ENCODE data around the gene FOXN3.

Gene FOXN3

DNA sequence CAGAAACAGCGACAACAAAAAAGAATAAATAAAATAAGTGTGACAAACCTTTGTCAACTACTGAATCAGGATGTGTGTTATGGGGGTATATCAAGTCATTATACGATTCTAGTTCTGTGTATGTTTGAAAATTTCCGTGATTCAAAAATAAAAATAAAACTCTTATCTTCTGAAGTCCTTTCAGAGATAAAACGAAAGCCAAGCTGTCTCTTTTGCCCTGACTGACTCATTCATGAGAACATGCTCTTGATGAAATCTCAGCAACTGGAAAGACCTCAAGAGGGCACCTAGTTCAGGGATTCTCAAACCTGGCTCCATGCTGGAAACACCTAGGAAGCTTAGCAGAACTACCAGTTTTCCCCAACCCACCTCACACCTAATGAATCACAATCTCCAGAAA, 9.2 kb downstream of the FOXN3 start:
- no peak for DNase-seq

DNA sequence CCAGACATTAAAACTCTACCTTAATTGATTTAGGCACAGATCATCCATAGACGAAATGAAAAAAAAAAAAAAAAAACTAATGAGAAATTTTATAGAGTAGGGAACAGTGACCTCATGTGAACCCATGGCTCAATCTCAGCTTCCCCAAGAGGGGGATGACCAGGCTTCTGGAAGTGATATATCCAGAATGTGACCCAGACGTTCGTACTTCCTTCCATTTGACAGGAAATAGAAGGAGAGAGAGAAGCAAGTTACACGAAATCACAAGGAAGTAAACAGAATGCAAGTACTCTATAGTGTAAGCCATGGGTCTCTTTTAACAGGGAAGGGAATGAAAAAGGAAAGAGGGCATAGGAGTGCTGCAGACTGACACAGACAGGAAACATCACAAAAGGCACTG, 10.1 kb downstream of the FOXN3 start:
- no peak for DNase-seq

DNA sequence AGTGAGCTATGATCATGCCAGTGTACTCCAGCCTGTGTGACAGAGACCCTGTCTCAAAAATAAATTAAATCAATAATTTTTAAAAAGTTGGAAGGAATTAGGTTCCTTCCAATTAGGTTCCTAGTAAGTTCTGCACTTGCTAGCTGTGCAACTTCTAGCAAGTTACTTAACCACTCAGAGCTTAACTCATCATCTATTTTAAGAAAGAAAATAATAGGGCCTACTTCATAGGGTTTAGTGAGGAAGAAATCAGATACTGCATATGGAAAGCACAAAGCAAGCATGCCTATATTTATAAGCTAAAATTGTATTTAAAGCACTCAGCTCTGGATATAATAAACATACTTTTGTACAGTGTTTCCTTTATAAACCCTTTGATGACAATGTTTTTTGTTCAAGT, 10.7 kb downstream of the FOXN3 start:
- no peak for DNase-seq

DNA sequence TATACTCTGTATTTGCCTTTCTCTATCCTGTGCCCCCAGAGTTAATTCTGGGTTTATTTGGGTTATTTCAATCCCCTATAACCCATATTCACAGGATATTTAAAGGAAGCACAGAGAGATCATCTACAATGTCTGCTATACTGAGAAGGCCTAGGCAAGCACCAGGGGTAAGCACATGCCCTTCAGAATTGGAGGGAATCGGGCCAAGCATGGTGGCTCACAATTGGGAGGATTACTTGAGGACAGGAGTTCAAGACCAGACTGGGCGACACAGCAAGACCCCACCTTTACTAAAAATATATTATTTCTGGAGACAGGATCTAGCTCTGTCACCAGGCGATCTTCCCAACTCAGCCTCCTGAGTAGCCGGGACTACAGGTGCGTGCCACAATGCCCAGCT, 11.3 kb downstream of the FOXN3 start:
- no peak for DNase-seq

DNA sequence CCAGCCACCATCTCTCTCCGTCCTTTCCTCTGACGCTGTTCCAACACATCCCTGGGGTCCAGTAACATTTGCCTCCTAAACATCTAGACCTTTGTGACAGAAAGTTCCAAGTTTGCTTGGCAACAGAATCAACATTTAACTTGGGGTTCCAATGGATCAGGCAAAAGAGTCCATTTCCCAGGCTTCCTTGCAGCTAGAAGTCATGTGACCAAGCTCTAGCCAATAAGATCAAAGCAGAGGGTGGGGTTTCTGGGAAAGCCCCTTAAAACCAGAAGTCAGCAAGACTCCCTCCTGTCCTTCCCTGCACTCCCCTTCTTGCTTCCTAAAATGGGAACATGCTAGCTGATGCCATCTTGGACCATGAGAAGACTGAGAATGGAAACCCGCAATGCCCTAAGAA, 14.7 kb downstream of the FOXN3 start:
- DNase-seq, result no peak

DNA sequence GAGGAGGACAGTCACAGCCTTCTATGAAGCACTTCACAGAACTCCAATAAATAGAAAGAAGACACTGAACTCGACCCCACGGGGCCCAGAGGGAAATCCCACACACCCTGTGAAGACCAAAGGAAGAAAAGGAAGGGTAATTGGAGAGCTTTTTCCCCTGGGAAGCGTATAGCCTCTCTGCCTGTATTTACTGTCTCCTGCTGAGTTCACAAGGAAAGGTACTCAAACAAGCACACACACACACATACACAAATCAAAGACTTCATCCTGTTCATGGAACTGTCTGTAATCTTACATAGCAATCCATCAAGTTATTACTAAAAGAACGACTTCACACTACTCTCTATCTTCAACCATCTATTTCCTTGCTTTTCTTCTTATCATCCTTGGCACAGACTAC, 15.3 kb downstream of the FOXN3 start:
- peak; percentile 25 to 32 for DNase-seq

DNA sequence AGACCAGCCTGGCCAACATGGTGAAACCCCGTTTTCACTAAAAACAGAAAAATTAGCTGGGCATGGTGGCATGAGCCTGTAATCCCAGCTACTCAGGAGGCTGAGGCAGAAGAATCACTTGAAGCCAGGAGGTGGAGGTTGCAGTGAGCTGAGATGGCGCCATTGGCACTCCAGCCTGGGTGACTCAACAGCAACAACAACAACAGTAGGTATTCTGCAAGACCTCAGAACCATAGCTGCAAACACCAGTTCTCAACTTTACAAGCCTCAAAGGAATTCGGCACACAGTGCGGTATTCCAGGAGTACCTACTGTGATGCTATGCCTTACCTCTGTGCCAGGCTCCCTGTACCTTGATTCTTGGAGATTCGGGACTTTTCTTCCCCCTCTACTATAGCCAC, 15.8 kb downstream of the FOXN3 start:
- DNase-seq, result no peak

DNA sequence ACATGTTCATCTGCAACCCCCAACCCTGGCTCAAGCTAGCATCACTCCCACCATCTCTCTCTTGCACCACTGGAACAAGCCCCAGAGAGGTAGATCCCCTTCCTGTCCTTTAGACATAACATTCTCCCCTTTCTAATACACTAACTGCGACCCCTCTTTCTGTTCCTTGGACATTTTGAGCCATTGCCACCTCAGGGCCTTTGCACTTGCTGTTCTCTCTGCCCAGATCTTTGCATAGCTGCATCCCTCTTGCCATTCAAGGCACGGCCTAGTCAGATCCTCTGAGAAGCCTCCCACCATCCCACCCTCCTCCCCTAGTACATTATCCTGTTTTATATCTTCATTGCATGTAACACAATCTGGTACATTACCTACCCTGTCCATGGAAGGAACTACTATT, 16.5 kb downstream of the FOXN3 start:
- no peak for DNase-seq

DNA sequence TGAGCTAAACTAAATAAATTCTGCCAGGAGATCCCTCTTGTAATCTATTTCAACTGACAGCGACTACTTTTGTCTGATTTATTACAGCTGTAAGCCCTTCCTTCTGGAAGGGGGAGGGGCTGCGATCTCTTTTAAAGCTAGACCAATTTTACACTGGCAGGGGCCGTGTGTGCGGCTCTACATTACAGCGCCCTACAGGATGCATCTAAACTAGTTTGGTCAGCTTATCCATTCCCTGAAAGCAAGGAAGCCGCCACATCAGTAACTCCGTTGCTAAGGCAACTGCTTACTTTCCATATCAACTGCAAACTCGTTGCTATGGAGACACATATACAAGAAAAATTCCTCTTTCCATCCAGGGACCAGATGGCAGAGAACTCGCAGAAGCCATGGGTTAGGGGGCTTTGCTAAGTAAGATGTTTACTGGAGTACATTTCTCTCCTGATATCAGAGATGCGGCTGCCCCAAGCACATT, 17.4 kb downstream of the FOXN3 start:
- DNase-seq, result peak; percentile 70 to 71

DNA sequence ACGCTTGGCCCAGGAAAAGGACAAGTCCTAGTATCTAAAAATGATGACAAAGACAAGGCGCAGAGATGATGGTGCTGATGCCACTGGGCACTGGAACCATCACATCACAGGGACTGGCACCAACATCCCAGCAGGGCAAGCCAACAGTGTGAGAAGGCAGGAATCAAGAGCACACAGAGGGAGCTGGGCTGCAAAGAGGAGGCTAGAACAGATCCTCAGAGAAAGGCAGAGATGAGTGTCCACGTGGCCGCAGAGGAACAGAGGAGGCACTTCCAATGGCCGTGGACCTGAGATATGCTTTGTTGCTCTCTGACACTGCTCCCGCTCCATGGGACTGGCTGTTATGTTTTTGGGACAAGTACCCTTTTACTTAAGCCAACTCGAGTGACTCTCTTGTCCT, 17.9 kb downstream of the FOXN3 start:
- DNase-seq, result peak in 1 of 2 experiments; percentile 68

DNA sequence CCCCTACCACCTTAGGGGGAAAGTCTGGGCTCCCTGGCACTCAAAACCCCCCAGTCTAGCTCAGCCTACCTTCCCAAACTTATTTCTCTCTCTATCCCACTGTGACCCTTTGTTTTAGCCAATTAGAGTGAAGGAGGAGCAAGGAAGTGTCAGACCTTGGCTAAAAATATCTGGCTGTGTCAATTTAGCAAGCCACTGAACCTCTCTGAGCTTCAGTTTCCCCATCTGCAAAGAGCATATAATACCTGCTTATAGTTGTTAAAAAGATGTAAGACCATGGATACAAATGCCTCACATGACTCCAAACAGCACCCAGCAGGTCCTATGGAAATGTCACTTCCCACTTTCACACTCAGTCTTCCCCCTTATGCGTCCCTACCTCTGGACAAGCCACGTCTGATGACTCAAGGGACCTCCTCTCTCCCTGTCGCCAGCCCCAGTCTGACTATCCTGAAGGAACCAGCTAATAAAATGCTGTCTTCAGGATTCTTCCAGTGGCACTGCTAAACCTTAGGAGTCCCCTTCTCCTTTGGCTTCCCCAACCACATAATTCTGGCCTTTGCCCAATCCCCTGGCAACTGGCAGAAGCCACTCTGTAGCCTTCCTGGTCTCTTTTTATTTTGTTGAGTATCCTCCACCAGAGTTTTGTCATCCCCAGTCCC, 19.3 kb downstream of the FOXN3 start:
- no peak for DNase-seq

DNA sequence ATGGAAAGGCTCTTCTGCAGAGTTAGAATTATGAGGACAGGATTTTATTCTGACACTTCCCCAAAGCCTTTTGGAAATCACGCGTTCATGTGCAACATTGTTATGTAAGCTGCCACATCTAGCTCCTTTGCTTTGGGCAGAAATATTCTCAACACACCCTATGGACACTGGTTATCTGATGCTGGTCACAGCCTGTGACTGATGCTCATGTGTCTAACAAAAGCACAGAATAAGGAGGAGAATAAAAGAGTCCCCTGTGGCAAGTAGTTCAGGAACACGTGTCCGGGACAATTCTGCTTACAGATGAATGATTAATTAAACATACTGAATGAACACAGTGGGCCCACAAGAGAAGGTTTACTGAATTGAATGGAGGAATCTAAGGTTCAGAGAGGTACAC, 22.1 kb downstream of the FOXN3 start:
- DNase-seq, result no peak

DNA sequence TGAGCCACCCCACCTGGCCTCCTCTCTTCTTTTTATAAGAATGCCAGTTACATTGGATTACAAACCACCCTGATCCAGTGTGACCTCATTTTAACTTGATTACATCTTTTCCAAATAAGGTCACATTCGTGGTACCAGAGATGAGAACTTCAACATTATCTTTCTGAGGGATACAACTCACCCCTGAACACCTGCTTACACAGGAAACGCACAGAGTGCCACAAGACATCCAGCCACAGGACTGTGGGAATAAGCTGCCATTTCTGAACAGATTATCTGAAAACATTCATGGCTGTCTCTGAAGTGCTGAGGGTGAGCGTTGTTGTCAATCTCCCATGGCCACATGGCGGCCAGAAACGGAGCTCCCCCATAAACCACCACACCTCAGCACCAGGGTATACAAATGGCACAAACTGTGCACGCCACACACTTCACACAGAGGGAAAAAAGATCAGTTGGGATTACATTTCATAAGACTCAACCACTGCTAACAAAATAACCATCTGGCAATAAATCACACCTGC, 23.7 kb downstream of the FOXN3 start:
- no peak for DNase-seq

DNA sequence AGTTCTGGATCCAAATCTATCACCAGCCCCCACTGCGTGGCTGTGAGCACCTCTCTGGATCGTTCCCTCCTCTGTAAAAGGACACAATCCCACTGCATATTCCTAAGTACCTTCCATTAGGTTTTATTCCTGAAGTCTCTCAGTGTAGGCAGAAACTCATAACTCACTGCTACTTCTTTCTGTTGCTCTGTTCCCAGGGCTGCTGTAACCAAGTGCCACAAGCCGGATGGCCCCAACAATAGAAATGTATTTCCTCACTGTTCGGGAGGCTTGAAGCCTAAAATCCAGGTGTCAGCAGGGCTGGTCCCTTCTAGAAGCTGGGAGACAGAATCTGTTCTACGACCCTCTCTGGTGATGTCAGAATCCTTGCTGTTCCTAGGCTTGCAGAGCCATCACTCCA, 24.9 kb downstream of the FOXN3 start:
- no peak for DNase-seq

DNA sequence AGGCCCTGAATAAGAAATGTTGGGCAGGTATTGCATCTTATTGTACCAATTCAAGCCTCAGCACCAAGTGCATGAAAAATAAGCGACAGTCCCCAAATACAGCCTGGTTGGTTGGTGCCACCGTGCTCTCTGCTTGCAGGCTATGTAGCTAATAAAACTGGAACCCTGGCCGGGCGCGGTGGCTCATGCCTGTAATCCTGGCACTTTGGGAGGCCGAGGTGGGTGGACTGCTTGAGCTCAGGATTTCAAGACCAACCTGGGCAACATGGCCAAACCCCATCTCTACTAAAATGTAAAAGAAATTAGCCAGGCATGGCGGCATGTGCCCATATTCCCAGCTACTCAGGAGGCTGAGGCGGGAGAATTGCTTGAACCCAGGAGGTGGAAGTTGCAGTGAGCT, 25.5 kb downstream of the FOXN3 start:
- no peak for DNase-seq

DNA sequence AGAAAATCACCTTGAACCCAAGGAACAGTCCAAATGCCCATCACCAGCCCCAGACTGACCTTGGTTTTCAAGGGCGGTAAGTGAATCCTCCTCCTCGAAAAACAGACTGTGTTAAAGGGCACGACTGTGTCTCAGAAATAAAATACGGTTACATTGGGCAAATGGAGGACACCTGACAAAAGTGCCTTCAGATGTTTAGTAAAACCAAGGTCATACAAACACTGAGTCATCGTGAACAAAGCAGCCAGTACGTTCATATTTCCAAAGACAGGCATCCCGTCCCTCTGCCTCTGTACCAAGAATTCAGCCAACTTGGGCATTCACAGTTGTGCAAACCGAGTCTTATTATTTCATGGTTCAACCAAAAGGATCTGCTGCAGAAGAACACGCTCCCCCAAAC, 25.9 kb downstream of the FOXN3 start:
- no peak for DNase-seq

DNA sequence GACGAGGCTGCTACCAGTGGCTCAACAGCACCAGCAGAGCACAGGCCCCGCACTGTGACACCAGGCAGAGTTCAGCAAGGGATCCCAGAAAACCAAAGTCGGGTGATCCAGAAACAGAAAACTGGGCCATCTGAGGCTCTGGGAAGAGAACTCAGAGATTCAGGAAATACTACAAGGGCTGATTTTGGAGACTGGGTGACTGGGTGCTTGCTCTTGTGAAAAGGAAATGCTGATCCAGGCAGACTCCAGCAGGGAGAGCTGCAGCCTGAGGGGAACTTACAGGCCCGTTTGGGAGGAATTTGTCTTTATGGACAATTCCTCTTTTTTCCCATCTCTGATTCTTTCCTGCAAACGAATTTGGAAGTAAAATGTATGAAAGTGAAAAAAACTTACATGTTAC, 28.2 kb downstream of the FOXN3 start:
- no peak for DNase-seq

DNA sequence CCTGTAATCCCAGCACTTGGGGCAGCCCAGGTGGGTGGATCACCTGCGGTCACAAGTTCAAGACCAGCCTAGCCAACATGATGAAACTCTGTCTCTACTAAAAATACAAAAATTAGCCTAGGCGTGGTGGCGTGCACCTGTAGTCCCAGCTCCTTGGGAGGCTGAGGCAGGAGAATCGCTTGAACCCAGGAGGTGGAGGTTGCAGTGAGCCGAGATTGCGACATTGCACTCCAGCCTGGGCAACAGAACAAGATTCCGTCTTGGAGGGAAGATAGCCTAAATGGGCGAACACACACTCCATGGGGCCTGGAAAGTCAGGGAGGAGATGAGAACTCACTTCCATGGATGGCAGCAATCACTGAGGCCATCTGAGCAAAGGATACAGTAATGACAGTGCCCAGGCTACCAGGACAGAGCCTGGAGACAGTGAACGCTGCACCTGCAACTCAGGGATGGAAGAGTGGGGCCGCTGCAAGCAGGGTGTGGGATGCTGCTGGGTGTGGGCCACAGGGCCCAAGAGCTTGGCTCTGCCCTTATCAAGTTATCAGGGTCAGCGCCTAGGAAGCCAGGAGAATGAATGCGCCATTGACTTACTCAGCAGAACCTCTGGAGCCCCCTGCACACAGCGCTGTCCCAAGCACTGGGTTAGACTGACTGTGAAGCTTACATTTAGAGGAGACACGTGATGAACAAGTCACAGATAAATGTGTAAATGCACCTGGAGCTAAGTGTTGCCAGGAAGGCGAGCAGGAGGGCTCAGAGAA, 28.9 kb downstream of the FOXN3 start:
- no peak for DNase-seq

DNA sequence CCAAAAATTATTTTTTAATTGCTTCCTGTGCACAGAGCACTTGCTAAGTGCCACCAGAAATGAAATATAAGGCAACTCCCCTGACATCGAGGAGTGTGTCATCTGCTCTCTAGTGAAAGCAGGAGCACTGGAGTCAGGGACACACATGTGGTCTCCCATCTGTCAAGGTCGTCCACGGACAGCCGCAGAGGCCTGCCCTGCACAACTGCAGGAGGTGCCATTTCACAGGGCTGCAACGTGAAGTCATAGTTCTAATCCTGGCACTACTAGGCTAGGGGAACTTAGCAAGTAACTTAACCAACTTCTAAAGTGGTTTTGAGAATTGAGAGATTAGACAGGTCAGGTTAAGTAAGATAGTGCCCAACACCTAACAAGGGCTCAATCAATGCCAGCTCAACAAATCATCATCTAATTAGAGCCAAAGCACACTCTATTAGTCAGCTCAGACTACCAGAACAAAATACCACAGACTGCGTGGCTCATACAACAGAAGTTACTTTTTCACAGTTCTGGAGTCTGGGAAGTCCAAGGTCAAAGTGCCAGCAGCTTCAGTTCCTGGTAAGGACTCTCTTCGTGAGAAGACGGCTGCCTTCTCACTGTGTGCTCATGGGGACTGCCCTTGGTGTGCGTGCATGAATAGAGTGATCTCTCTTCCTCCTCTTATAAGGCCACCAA, 30.7 kb downstream of the FOXN3 start:
- DNase-seq, result no peak

DNA sequence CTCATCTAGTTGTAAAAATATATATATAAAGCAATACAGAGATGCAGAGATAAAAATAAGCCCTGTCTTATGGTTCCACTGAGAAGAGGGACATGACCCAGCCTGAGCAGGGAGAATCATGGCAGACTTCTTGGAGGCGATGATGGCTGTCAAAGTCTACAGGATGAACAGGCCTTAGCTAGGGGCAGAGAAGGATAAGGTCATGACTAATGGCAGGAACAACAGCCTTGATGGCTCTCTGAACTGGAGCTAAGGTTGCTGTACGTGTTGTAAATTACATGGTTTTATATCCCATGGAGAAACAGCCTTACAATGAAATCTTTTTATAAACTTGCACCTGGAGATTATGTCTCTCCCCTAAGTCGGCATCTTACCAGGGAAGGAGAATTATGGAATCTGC, 32.4 kb downstream of the FOXN3 start:
- no peak for DNase-seq

DNA sequence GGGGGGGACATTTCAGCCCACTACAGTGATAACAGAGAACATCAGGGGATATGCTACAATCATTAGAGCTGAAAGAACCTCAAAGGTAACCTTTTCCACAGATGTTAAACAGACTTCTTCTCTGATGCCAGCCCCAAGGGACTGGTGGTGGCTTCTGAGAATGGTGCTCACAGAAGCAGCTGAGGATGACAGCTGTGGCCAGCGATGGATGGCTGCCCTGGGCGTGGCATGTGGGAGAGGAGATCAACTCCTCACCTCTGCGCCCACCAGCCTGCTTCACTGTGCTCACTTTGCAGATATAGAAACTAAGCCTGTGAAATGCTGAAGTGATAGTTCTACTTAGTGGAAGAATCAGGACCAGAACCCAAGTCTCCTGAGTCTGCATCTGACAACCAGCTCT, 33.0 kb downstream of the FOXN3 start:
- peak; percentile 10 to 31 for DNase-seq

DNA sequence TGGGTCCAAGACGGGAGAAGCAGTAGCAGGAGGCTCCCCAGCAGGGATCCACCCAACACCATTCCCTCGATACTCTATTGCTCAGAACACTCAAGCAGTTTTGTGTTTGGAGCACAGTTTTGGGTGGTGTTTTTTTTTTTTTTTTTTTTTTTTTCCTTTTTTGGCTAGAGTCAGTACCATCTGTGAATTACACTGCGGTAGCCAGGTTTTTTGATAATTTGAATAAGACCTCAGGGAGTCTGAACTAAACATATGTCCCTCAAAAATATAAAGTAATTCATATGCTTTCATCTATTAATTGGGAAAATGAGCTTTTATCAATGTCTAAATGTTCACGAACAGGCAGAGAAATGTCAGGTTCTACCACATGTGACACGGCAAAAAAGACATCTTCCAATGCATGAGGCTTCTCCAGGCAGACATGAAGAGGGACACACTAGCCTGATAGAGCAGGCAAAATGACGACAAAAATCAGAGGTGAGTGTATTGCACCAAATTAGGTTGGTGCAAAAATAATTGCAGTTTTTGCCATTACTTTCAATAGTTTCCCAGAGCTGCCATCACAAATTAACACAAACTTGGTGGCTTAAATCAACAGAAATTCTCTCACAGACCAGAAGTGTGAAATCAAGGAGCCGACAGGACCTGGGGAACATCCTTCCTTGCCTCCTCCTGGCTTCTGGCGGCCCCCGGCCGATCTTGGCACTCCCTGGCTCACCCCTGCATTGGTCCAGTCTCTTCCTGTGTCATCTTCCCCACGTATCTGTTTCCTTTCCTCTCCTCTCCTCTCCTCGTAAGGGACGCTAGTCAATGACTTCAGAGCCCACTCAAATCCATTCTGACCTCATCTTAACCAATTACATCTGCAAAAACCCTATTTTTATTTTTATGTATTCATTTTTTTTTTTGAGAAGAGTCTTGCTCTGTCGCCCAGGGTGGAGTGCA, 33.9 kb downstream of the FOXN3 start:
- no peak for DNase-seq

DNA sequence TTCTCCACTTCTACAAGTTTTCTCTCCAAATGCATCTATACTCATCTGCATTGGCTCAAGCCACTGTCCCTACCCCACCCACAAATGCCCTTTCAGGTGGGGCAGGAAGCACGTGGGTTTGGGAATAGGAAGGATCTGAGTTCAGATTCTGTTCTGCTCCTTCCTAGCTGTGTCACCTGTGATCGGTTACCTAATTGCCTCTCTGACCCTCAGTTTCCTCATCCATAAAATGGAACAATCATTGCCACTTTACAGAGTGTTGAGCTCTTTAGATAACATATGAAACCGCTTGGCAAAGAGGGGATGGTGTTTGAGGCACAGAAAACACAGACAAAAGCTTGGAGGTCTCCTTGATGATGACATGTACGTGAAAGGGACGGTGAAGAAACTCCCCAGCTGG, 34.5 kb downstream of the FOXN3 start:
- DNase-seq, result no peak
